B cell (primary cell): Measurements from ENCODE around the gene PLCG2. TPM values are rescaled to one million over a fixed set of nuclear protein-coding genes. Genes with fewer than 3 reads are reported as not detected.

ENCODE experiments used
- ATAC-seq: fragments of 200-7000 bp; cut with Tn5 transposase; one replicate; pipeline ENCODE4 v1.10.0; 2021; ENCODE audit warnings: low read depth, mild to moderate bottlenecking, moderate number of reproducible peaks, moderate library complexity
- CTCF ChIA-PET: fragments of 350-600 bp; sonication (Branson Sonifier 250); formaldehyde crosslinking; loops from one replicate; lab custom pipeline; 2021; ENCODE audit warnings: antibody characterized with exemption, inconsistent platforms; lab: Charles Lee
- POLR2A ChIA-PET: fragments of 350-600 bp; sonication (Branson Sonifier 250); formaldehyde crosslinking; loops from one replicate; lab custom pipeline; 2021; ENCODE audit warnings: antibody characterized with exemption; lab: Charles Lee
- DNase-seq: peaks from one replicate; pipeline ENCODE4 v3.0.0; 2013
- H2AFZ ChIP-seq: 2 replicates; pipeline ENCODE4 v1.6.1; 2012; ENCODE audit warnings: mild to moderate bottlenecking, low read depth, low read length; ENCODE audit not compliant: insufficient read depth, poor library complexity, severe bottlenecking
- H3K27ac ChIP-seq, 2 donors: 1 replicate in 1 of 2; 2 replicates in 1 of 2; pipeline ENCODE4 v1.5.1; 2012 to 2013; ENCODE audit warnings: low read length in 2 of 2, mild to moderate bottlenecking in 2 of 2, moderate library complexity in 1 of 2
- H3K27me3 ChIP-seq, 4 experiments: fragments of 200-600 bp in 1 of 4; sonication (generic) in 1 of 4; replicated peaks in 1 of 4; 1 replicate in 2 of 4; 2 replicates in 2 of 4; pipeline versions ENCODE4 v1.6.1 to v1.7.0; 2013 to 2016; ENCODE audit warnings: low read length in 3 of 4, mild to moderate bottlenecking in 2 of 4, mixed read lengths in 1 of 4, moderate library complexity in 1 of 4; ENCODE audit not compliant: insufficient read depth in 4 of 4, control insufficient read depth in 3 of 4; ENCODE audit errors: control extremely low read depth in 1 of 4
- H3K36me3 ChIP-seq, 2 experiments: replicated peaks in 1 of 2; 1 replicate in 1 of 2; 2 replicates in 1 of 2; pipeline versions ENCODE4 v1.6.1 to v1.7.1; 2013; ENCODE audit warnings: low read length in 1 of 2; ENCODE audit not compliant: insufficient read depth in 2 of 2, control insufficient read depth in 1 of 2; ENCODE audit errors: control extremely low read depth in 1 of 2, extremely low read depth in 1 of 2
- H3K4me1 ChIP-seq, 2 donors: fragments of 200-600 bp in 1 of 2; sonication (generic) in 1 of 2; 1 replicate in 1 of 2; 2 replicates in 1 of 2; pipeline versions ENCODE4 v1.5.1 to v1.6.1; 2013 to 2017; ENCODE audit warnings: low read length in 2 of 2; ENCODE audit not compliant: control insufficient read depth in 2 of 2, insufficient read depth in 2 of 2
- H3K4me2 ChIP-seq: replicated peaks from 2 replicates; pipeline ENCODE3; 2012; ENCODE audit warnings: mild to moderate bottlenecking, low read depth, low read length; ENCODE audit not compliant: poor library complexity, severe bottlenecking
- H3K4me3 ChIP-seq, 5 experiments: fragments of 200-600 bp in 1 of 5; sonication (generic) in 1 of 5; 1 replicate in 3 of 5; 2 replicates in 2 of 5; pipeline versions ENCODE4 v1.5.1 to v1.7.0; 2011 to 2016; ENCODE audit warnings: low read length in 4 of 5, mild to moderate bottlenecking in 4 of 5, low read depth in 2 of 5, control low read depth in 1 of 5, moderate library complexity in 1 of 5; ENCODE audit not compliant: insufficient read depth in 1 of 5; ENCODE audit errors: control extremely low read depth in 1 of 5, extremely low read depth in 1 of 5
- H3K79me2 ChIP-seq: fragments of 200-600 bp; sonication (generic); one replicate; pipeline ENCODE4 v1.6.0; 2016; ENCODE audit warnings: low read length; ENCODE audit not compliant: control insufficient read depth, insufficient read depth
- H3K9ac ChIP-seq: fragments of 200-600 bp; sonication (generic); 2 replicates; pipeline ENCODE4 v1.6.1; 2017; ENCODE audit warnings: mild to moderate bottlenecking, low read length, moderate library complexity
- H3K9me3 ChIP-seq, 3 donors: one replicate each; pipeline versions ENCODE4 v1.6.1 to v1.7.1; 2013; ENCODE audit warnings: low read length in 2 of 3; ENCODE audit not compliant: control insufficient read depth in 2 of 3, insufficient read depth in 1 of 3; ENCODE audit errors: control extremely low read depth in 1 of 3
- H4K20me1 ChIP-seq: 2 replicates; pipeline ENCODE4 v1.6.0; 2012; ENCODE audit warnings: mild to moderate bottlenecking, low read length; ENCODE audit not compliant: insufficient read depth, control insufficient read depth, poor library complexity, severe bottlenecking
- H3K27ac Mint-ChIP-seq: one replicate; pipeline ENCODE4 v1.8.0; 2021; ENCODE audit warnings: mixed read lengths
- H3K27me3 Mint-ChIP-seq: one replicate; pipeline ENCODE4 v1.8.0; 2021; ENCODE audit warnings: mixed read lengths
- H3K4me1 Mint-ChIP-seq: one replicate; pipeline ENCODE4 v1.8.0; 2021; ENCODE audit warnings: mixed read lengths
- H3K4me3 Mint-ChIP-seq: one replicate; pipeline ENCODE4 v1.8.0; 2021; ENCODE audit warnings: mixed read lengths
- H3K9me3 Mint-ChIP-seq: one replicate; pipeline ENCODE4 v1.8.0; 2022; ENCODE audit warnings: mixed read lengths; ENCODE audit not compliant: insufficient read depth
- EZH2 ChIP-seq: IDR thresholded peaks from 2 replicates; pipeline ENCODE4 v1.6.1; 2012; ENCODE audit warnings: borderline replicate concordance, low read depth, mild to moderate bottlenecking, moderate library complexity, low read length; ENCODE audit not compliant: insufficient read depth, poor library complexity, severe bottlenecking
- WGBS: methylation state at CpG from one replicate; pipeline ENCODE4 v1.1.5; 2013; ENCODE audit warnings: missing lambda C conversion rate; ENCODE audit not compliant: insufficient coverage; 5-methylcytosine and 5-hydroxymethylcytosine counted together
- intact Hi-C: fragments of 100-400 bp; cut with micrococcal nuclease; formaldehyde crosslinking; loops from one replicate; pipeline ENCODE4 v1.10.0; 2022
- polyA plus RNA-seq: library from polyadenylated mRNA; depleted of rRNA; stranded (reverse); fragments of >200 nt; gene quantifications from 2 replicates; pipeline ENCODE4 v1.2.3, GENCODE V29; 2012
- total RNA-seq, 2 donors: library from RNA; stranded (reverse); fragments of 120-200 nt in 1 of 2; gene quantifications; 1 replicate in 1 of 2; 2 replicates in 1 of 2; pipeline versions ENCODE4 v1.2.3 to v1.2.4, GENCODE V29; 2013 to 2022
- TF ChIP-seq, protein P1 (sequence below): fragments of 200-600 bp; IDR thresholded peaks from one replicate; pipeline ENCODE4 v1.8.0; 2022; ENCODE audit warnings: antibody characterized with exemption, mild to moderate bottlenecking

Gene PLCG2
- total and polyA plus RNA-seq, 2 donors (not counting 1 experiment from before 2014, with no cell fraction given) = 194 to 812 TPM

- TF ChIP-seq, protein P1, sequence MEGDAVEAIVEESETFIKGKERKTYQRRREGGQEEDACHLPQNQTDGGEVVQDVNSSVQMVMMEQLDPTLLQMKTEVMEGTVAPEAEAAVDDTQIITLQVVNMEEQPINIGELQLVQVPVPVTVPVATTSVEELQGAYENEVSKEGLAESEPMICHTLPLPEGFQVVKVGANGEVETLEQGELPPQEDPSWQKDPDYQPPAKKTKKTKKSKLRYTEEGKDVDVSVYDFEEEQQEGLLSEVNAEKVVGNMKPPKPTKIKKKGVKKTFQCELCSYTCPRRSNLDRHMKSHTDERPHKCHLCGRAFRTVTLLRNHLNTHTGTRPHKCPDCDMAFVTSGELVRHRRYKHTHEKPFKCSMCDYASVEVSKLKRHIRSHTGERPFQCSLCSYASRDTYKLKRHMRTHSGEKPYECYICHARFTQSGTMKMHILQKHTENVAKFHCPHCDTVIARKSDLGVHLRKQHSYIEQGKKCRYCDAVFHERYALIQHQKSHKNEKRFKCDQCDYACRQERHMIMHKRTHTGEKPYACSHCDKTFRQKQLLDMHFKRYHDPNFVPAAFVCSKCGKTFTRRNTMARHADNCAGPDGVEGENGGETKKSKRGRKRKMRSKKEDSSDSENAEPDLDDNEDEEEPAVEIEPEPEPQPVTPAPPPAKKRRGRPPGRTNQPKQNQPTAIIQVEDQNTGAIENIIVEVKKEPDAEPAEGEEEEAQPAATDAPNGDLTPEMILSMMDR = no peak
- TF ChIP-seq EZH2 = no peak
- no peaks in the 10 kb centered on the region for H3K4me1 Mint-ChIP-seq
- H3K4me2 ChIP-seq = no peak overlapping the region
- no peak overlapping the region for H3K9ac ChIP-seq
- DNase-seq (no peak), ATAC-seq (no peak)
- H2AFZ ChIP-seq = no peak overlapping the region
- ChIA-PET POLR2A (no interaction called here), CTCF (interaction anchor here (1.1 kb wide), 1 partner anchor 32 kb away, joined by 3 read pairs; no protein-coding TSS in a partner anchor)
- peaks cover 22% of the 10 kb centered on the region for H3K79me2 ChIP-seq
- peaks cover 61% of the 10 kb centered on the region for H4K20me1 ChIP-seq
- 99% methylated on average over 5 of the region's 7 CpGs for WGBS
- H3K4me1 ChIP-seq = no peaks in the 10 kb centered on the region
- no peak overlapping the region for H3K4me3 Mint-ChIP-seq
- H3K36me3 ChIP-seq = peaks cover 21 to 93% of the 10 kb centered on the region in 2 experiments
- no peaks in the 10 kb centered on the region for H3K27me3 Mint-ChIP-seq
- no peak overlapping the region for H3K27ac ChIP-seq
- no peak overlapping the region for H3K27ac Mint-ChIP-seq
- no peaks in the 10 kb centered on the region for H3K9me3 Mint-ChIP-seq
- no peaks in the 10 kb centered on the region for H3K27me3 ChIP-seq
- H3K4me3 ChIP-seq = no peak overlapping the region
- intact Hi-C loops = no loop called here
- peaks cover 0 to 3% (median 0%) of the 10 kb centered on the region in 3 donors for H3K9me3 ChIP-seq
Measured at GRCh38 chr16:81905277-81905676, 126.2 kb downstream of the PLCG2 start.

DNA sequence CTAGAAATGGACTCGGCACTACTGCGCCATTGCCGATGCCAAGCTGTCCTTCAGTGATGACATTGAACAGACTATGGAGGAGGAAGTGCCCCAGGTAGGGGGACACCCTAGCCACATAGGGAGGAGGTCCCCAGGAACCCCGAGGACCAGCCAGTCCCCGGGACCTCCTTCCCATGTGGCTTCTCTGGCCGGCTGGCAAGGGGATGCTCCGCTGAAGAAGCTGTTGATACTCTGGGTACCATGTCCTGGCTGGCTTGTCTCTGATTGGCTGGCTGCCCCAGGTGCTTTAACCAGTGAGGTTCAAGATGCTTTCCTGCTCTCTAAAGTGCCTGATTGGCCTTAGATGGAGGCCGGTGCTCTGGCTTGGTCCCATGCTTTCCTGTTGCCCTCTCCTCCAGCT is 128.6 kb downstream of the PLCG2 start:
- no peak for ATAC-seq
- H3K4me3 Mint-ChIP-seq = no peak overlapping the region
- no peak overlapping the region for H3K27ac Mint-ChIP-seq
- intact Hi-C loops = no loop called here
- Histone ChIP-seq H3K4me3 (no peak overlapping the region), H3K27ac (no peak overlapping the region), H3K4me1 (no peaks in the 10 kb centered on the region), H4K20me1 (peaks cover 38% of the 10 kb centered on the region), H3K79me2 (peaks cover 18% of the 10 kb centered on the region), H3K36me3 (peaks cover 19 to 85% of the 10 kb centered on the region in 2 experiments), H3K9me3 (no peaks in the 10 kb centered on the region), H3K9ac (no peak overlapping the region), H3K4me2 (no peak overlapping the region), H2AFZ (no peak overlapping the region), H3K27me3 (no peaks in the 10 kb centered on the region)
- no peak for DNase-seq
- H3K4me1 Mint-ChIP-seq = no peaks in the 10 kb centered on the region
- TF ChIP-seq, protein P1 = no peak
- TF ChIP-seq EZH2 = no peak
- CTCF ChIA-PET = interaction anchor here (0.7 to 1.0 kb wide), 2 partner anchors 16 to 322 kb away, joined by 3 to 4 read pairs; no protein-coding TSS in a partner anchor
- POLR2A ChIA-PET = no interaction called here
- 81% methylated on average over 8 of the region's 8 CpGs for WGBS
- no peaks in the 10 kb centered on the region for H3K27me3 Mint-ChIP-seq
- H3K9me3 Mint-ChIP-seq = no peaks in the 10 kb centered on the region
